OCI-LY7 (cell line): ENCODE measurements around the gene ATP2A1.

ENCODE experiments used
- EZH2phosphoT487 ChIP-seq: fragments of 200-600 bp; sonication (generic); IDR thresholded peaks from 2 replicates; pipeline ENCODE4 v1.6.1; 2018; ENCODE audit warnings: low read depth, borderline replicate concordance, mild to moderate bottlenecking, mixed run types, antibody characterized with exemption, low read length, moderate library complexity, mixed read lengths
- TF ChIP-seq, protein P1 (sequence below): fragments of 200-600 bp; sonication (generic); conservative IDR thresholded peaks from 2 replicates; pipeline ENCODE4 v1.5.1; 2014; ENCODE audit warnings: mild to moderate bottlenecking, antibody characterized with exemption, low read length, moderate library complexity, mixed read lengths

DNA sequence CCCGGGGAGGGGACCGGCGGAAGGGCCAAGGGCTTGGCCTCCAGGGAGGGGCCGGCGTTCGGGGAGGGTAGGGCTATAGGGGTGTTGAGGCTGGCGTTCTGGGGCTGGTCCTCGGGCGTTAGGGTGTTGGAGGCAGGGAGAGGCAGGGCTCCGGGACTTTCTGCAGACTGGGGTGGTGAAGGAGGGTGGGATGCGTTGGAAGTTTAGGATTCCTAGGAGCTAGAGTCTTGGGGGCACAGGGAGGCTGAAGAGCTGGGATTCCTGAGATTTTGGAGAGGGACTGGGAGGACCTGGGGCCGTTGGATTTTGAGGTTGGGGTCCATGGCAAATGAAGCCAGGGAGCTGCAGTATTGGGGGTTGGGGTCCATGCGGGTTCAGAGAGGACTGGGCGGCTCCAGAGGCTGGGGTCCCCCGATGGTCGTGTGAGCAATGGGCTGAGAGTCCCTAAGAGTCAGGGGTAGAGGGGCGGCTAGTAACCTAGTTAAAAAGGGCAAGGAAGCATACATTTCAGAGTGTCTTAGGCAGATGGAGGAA, 73.2 kb downstream of the ATP2A1 start:
- no peak for TF ChIP-seq EZH2phosphoT487
- TF ChIP-seq, protein P1, sequence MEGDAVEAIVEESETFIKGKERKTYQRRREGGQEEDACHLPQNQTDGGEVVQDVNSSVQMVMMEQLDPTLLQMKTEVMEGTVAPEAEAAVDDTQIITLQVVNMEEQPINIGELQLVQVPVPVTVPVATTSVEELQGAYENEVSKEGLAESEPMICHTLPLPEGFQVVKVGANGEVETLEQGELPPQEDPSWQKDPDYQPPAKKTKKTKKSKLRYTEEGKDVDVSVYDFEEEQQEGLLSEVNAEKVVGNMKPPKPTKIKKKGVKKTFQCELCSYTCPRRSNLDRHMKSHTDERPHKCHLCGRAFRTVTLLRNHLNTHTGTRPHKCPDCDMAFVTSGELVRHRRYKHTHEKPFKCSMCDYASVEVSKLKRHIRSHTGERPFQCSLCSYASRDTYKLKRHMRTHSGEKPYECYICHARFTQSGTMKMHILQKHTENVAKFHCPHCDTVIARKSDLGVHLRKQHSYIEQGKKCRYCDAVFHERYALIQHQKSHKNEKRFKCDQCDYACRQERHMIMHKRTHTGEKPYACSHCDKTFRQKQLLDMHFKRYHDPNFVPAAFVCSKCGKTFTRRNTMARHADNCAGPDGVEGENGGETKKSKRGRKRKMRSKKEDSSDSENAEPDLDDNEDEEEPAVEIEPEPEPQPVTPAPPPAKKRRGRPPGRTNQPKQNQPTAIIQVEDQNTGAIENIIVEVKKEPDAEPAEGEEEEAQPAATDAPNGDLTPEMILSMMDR: no peak
